Mesothelial cell of epicardium (in vitro differentiated cells): ENCODE data around the gene RNF112. TPM values are rescaled to one million over a fixed set of nuclear protein-coding genes. Genes with fewer than 3 reads are reported as not detected.

Source experiments
- DNase-seq, 2 experiments: peaks; one replicate each; pipeline ENCODE4 v3.0.0; 2021; ENCODE audit warnings: low spot score in 2 of 2; ENCODE audit not compliant: unreplicated experiment in 2 of 2
- H3K27ac Mint-ChIP-seq: 2 replicates; pipeline ENCODE4 v1.8.0; 2021; ENCODE audit warnings: mixed read lengths
- H3K27me3 Mint-ChIP-seq: 2 replicates; pipeline ENCODE4 v1.8.0; 2021; ENCODE audit warnings: low read depth, mixed read lengths
- H3K36me3 Mint-ChIP-seq: 2 replicates; pipeline ENCODE4 v1.8.0; 2021; ENCODE audit warnings: mixed read lengths
- H3K4me1 Mint-ChIP-seq: 2 replicates; pipeline ENCODE4 v1.8.0; 2021; ENCODE audit warnings: mixed read lengths
- H3K4me3 Mint-ChIP-seq: 2 replicates; pipeline ENCODE4 v1.8.0; 2021; ENCODE audit warnings: mild to moderate bottlenecking, moderate library complexity, mixed read lengths
- H3K9me3 Mint-ChIP-seq: 2 replicates; pipeline ENCODE4 v1.8.0; 2021; ENCODE audit warnings: mixed read lengths
- total RNA-seq: library from RNA; stranded (reverse); gene quantifications from 3 replicates; pipeline ENCODE4 v1.2.1, GENCODE V29; 2021
- TF ChIP-seq, protein P1 (sequence below): fragments of 200-600 bp; sonication (generic); IDR thresholded peaks from one replicate; pipeline ENCODE4 v1.5.0; 2021; ENCODE audit warnings: antibody characterized with exemption; ENCODE audit not compliant: unreplicated experiment

Gene RNF112
- total RNA-seq, 1 donor from 2014 or later = 4.2 TPM

DNA sequence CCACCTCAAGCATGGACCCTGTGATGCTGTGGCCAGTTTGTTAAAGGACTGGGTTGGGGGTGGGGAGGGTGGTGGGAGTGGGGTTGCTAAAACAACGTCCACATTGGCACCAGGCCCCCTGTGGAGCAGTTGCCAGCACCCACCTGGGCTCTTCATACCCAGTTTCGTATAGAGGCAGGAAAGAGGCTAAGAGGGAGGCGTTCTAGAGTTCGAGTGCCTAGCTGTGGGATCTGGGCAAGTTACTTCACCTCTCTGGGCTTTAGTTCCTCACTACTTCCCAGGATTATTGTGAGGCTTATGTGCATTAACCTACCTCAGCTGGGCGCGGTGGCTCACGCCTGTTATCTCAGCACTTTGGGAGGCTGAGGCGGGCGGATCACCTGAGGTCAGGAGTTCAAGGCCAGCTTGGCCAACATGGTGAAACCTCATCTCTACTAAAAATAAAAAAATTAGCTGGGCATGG is 25.5 kb upstream of the RNF112 start:
- Mint-ChIP-seq H3K36me3 (peaks cover 16% of the 10 kb centered on the region), H3K4me3 (peak overlapping the region; percentile 75), H3K9me3 (no peaks in the 10 kb centered on the region), H3K27ac (no peak overlapping the region), H3K4me1 (peaks cover 62% of the 10 kb centered on the region), H3K27me3 (no peaks in the 10 kb centered on the region)
- TF ChIP-seq, protein P1, sequence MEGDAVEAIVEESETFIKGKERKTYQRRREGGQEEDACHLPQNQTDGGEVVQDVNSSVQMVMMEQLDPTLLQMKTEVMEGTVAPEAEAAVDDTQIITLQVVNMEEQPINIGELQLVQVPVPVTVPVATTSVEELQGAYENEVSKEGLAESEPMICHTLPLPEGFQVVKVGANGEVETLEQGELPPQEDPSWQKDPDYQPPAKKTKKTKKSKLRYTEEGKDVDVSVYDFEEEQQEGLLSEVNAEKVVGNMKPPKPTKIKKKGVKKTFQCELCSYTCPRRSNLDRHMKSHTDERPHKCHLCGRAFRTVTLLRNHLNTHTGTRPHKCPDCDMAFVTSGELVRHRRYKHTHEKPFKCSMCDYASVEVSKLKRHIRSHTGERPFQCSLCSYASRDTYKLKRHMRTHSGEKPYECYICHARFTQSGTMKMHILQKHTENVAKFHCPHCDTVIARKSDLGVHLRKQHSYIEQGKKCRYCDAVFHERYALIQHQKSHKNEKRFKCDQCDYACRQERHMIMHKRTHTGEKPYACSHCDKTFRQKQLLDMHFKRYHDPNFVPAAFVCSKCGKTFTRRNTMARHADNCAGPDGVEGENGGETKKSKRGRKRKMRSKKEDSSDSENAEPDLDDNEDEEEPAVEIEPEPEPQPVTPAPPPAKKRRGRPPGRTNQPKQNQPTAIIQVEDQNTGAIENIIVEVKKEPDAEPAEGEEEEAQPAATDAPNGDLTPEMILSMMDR = no peak
- no peak for DNase-seq

DNA sequence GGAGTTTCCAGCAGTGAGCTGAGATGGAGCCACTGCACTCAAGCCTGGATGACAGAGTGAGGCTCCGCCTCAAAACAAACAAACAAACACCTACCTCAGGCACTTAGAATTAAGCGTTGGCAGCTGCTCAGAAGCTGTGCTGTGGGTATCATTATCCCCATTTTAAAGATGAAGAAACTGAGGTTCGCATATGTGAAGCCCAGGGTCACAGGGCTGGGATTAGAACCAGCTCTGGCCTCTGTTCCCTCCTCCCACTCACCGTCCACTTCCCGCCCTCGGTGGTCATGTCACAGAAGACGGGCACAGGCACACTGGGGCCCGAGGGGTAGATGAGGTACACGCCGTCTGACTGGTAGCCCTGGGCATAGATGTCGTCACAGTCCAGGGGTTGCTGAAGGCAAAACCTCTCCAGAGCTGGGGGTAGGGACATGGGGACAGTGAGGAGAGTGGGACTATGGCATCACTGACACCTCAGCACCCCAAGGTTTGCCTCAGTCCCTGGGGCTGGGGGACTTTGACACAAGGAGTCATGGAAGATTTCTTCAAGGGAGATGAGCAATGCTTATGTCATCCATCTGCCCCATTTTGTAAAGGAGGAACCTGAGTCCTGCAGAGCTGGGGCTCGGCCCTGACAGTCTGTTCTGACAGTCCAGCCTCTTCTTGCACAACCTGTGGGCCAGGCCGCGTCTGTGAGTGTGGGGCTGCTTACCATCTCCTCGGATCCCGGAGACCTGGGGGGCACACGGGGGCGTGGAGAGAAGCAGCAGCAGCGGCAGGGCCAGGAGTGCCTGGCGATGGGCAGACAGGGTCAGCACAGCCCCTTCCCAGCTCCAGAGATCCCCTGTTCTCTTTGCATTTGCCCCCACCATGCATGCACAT is 24.7 kb upstream of the RNF112 start:
- no peak for DNase-seq
- H3K4me3 Mint-ChIP-seq = peak overlapping the region; percentile 75
- H3K36me3 Mint-ChIP-seq = peaks cover 10% of the 10 kb centered on the region
- H3K27ac Mint-ChIP-seq = peak overlapping the region; percentile 93
- TF ChIP-seq, protein P1 = no peak
- no peaks in the 10 kb centered on the region for H3K9me3 Mint-ChIP-seq
- H3K27me3 Mint-ChIP-seq = no peaks in the 10 kb centered on the region
- peaks cover 66% of the 10 kb centered on the region for H3K4me1 Mint-ChIP-seq

DNA sequence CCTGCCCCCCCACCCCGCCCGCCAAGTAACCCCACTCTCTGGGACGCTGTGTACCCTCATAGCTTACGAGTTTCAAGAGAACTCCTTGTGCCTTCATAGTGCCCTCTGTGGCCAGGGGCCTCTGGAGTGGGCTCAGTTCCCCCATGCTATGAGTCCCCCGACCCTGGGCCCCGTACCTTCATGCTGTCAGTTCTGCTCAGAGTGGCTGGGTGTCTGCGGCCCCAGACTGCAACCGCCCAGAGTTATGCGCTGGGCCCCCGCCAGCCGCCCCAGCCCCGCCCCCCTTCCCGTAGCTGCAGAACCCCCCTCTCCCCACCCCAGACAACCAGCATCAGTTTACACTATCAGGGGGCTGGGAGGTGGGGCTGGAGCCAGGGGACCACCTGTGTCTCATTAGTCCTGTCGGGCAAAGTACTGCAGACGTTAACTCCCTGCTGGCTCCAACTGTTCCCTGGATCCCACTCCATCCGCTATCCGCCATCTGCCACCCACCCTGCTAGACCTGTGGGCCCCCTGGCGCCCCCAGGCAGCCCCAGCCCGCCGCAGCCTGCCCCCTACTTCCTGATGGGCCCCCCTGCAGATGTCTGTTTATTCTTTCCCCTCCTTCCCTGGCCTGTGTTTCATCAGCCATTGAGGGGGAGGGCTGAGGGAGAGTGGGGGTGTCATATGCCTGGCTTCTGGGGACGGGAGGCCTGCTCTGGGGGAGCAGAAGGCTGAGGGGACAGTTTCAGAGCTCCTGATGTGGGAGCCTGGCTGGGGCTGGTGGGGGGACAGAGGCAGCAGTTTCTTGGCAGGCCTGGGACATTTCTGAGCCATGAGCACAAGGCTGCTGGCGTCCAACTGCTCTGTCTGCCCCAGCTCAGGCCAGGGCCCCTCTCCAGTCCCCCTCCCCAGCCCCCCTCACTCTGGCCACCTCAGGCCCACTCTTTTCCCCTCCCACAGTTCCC is 23.8 kb upstream of the RNF112 start, which contains the start of gene MFAP4:
Gene MFAP4, minus strand, starts transcription at position 217 of the 947 bp plus-strand sequence. Its CDS starts 35 bp downstream, at position 182.
- TF ChIP-seq, protein P1 = no peak
- no peaks in the 10 kb centered on the region for H3K9me3 Mint-ChIP-seq
- H3K4me1 Mint-ChIP-seq = peaks cover 74% of the 10 kb centered on the region
- peak within 1 kb of the TSS; percentile 93 for H3K27ac Mint-ChIP-seq
- peaks cover 10% of the 10 kb centered on the region for H3K36me3 Mint-ChIP-seq
- H3K4me3 Mint-ChIP-seq = peak within 1 kb of the TSS; percentile 75
- peak; percentile 75 to 80 for DNase-seq
- no peaks in the 10 kb centered on the region for H3K27me3 Mint-ChIP-seq

DNA sequence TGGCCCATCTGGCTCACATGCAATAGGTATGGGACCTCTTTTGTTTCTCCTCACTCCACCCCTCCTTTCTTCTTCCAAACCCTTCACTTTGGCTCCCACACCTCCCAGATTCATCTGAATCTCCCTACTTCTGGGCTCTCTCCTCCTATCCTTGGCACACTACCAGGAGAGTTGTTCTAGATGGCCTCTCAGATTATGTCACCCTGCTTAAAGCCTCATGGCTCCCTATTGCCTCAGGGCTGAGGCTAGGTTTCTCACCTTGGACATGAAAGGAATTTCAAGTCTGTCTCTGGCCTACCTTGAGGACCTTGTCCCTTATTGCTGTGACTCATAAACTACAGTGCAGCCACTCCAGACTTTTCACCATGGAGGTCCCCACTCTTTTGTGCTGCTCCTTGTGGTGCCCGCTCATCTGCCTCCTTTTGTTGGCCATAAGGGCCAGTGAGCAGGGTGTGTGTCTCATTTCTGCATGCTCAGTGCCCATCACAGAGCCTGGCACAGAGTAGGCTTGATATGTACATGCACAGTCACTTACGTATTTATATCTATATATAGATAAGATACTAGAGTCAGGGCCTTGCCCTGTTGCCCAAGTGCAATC is 23.0 kb upstream of the RNF112 start:
- DNase-seq = no peak
- Mint-ChIP-seq H3K27ac (peak overlapping the region; percentile 93), H3K27me3 (no peaks in the 10 kb centered on the region)

More for the DNA sequence above, 23.0 kb upstream of the RNF112 start:
- H3K4me1 Mint-ChIP-seq = peaks cover 81% of the 10 kb centered on the region
- H3K9me3 Mint-ChIP-seq = no peaks in the 10 kb centered on the region
- H3K4me3 Mint-ChIP-seq = peak overlapping the region; percentile 16
- TF ChIP-seq, protein P1 = no peak
- H3K36me3 Mint-ChIP-seq = peaks cover 10% of the 10 kb centered on the region
